Large intestine (tissue), 3 donors: ENCODE data around the gene PTPN11. TPM values are rescaled to one million over a fixed set of nuclear protein-coding genes. Genes with fewer than 3 reads are reported as not detected.
"Not testable (repeated sequence)": the region's sequence is repeated elsewhere in the genome, so short reads cannot be mapped to it uniquely, and the experiment has no call there.

Experiments used
- DNase-seq, 2 donors: peaks; one replicate each; pipeline versions ENCODE4 v3.0.0 to v3.0.0-alpha.2; 2013
- H3K27ac ChIP-seq: one replicate; pipeline ENCODE4 v1.5.1; 2013; ENCODE audit warnings: low read length
- H3K27me3 ChIP-seq: 2 replicates; pipeline ENCODE4 v1.6.1; 2013; ENCODE audit warnings: low read length; ENCODE audit not compliant: control insufficient read depth, insufficient read depth
- H3K36me3 ChIP-seq: 2 replicates; pipeline ENCODE4 v1.6.1; 2013; ENCODE audit warnings: low read length; ENCODE audit not compliant: control insufficient read depth, insufficient read depth
- H3K4me1 ChIP-seq: one replicate; pipeline ENCODE4 v1.6.1; 2013; ENCODE audit warnings: low read length; ENCODE audit not compliant: control insufficient read depth, insufficient read depth
- H3K4me3 ChIP-seq: one replicate; pipeline ENCODE4 v1.5.1; 2013; ENCODE audit warnings: low read length
- H3K9me3 ChIP-seq: one replicate; pipeline ENCODE4 v1.6.1; 2013; ENCODE audit warnings: mild to moderate bottlenecking, low read depth, low read length, moderate library complexity; ENCODE audit not compliant: control insufficient read depth
- WGBS: methylation state at CpG from one replicate; pipeline ENCODE4 v1.1.5; 2013; ENCODE audit warnings: low lambda C conversion rate; ENCODE audit not compliant: insufficient coverage; 5-methylcytosine and 5-hydroxymethylcytosine counted together
- polyA plus RNA-seq: library from polyadenylated mRNA; unstranded; fragments of 120-200 nt; gene quantifications from one replicate; pipeline ENCODE4 v1.2.1, GENCODE V29; 2013

Gene PTPN11
- polyA plus RNA-seq, 1 donor, result 58.1 TPM

- Histone ChIP-seq H3K36me3 (peaks cover 37% of the 10 kb centered on the region), H3K9me3 (no peaks in the 10 kb centered on the region), H3K4me1 (peaks cover 3% of the 10 kb centered on the region), H3K27ac (peak within 1 kb of the TSS; percentile 94), H3K4me3 (peak within 1 kb of the TSS; percentile 99), H3K27me3 (no peaks in the 10 kb centered on the region)
- WGBS, result 7% methylated on average over 3 of the region's 46 CpGs
- peak; percentile 88 to 96 for DNase-seq
Measured at GRCh38 chr12:112409064-112409905, 9.5 kb upstream of the PTPN11 start, which contains the start of gene RPL6. RPL6 (minus strand) TSS chr12:112409605; CDS start chr12:112408656, 949 bp downstream.

- peaks cover 3% of the 10 kb centered on the region for H3K4me1 ChIP-seq
- DNase-seq, result no peak
- no peak overlapping the region for H3K27ac ChIP-seq
- no CpG with 5 or more reads among the region's 14 CpGs for WGBS
- H3K36me3 ChIP-seq, result peaks cover 32% of the 10 kb centered on the region
- H3K9me3 ChIP-seq, result no peaks in the 10 kb centered on the region
- H3K4me3 ChIP-seq, result no peak overlapping the region
- H3K27me3 ChIP-seq, result no peaks in the 10 kb centered on the region
Measured at GRCh38 chr12:112409906-112410244, 8.9 kb upstream of the PTPN11 start.

DNA sequence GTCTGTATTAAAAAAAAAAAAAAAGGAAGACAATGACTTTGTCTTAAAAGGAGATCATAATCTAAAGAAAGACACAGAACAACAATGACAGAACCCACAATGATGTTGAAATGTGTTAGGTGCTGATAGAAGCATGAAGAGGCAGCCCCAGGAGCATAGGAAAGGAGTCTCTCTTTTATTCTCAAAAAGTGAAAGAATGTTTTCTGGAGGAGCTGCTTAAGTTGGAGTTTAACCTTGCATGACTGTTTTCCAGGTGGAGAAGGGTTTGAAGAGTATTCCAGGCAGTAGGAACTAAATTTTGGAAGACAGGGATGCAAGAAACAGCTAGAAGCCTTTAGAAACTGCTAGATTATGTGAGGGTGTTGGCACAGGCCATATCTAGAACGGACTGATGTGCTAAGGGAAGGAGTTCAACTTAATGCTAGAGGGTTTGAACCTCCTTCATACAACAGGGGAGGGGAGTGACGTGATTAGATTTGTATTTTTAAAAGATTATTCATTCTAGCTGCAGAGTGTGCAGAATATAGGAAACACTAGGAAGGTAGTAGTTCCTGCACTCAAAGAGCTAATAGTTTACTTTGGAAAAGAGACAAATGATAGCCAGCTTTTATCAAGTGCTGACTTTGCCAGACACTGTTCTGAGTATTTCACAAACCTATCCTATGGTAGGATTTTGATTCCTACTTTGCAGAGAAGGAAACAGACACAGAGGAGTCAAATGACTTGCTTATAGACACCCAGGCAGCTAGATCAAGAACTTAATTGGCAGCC, 4.7 kb upstream of the PTPN11 start:
- Histone ChIP-seq H3K36me3 (no peaks in the 10 kb centered on the region), H3K4me3 (no peak overlapping the region), H3K4me1 (peaks cover 4% of the 10 kb centered on the region), H3K27me3 (no peaks in the 10 kb centered on the region), H3K27ac (no peak overlapping the region), H3K9me3 (no peaks in the 10 kb centered on the region)
- WGBS, result 57% methylated on average over 1 of the region's 2 CpGs
- no peak for DNase-seq

DNA sequence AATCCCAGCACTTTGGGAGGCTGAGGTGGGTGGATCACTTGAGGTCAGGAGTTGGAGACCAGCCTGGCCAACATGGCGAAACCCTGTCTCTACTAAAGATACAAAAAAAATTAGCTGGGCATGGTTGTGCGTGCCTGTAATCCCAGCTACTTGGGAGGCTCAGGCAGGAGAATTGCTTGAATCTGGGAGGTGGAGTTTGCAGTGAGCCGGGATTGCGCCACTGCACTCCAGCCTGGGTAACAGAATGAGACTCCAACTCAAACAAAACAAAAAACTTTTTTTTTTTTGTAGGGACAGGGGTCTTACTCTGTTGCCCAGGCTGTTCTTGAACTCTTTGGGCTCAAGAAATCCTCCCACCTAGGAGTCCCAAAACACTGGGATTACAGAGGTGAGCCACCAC, 3.3 kb upstream of the PTPN11 start:
- DNase-seq, H3K36me3 ChIP-seq, H3K27ac ChIP-seq, H3K9me3 ChIP-seq, H3K4me1 ChIP-seq, H3K27me3 ChIP-seq, H3K4me3 ChIP-seq: not testable (repeated sequence)
- WGBS, result no CpG with 5 or more reads among the region's 4 CpGs

- Histone ChIP-seq H3K9me3 (no peaks in the 10 kb centered on the region), H3K36me3 (no peaks in the 10 kb centered on the region), H3K4me1 (peaks cover 9% of the 10 kb centered on the region), H3K27me3 (no peaks in the 10 kb centered on the region), H3K4me3 (peak overlapping the region; percentile 98), H3K27ac (peak overlapping the region; percentile 95)
- no peak for DNase-seq
- WGBS, result 0% methylated on average over 1 of the region's 18 CpGs
Measured at GRCh38 chr12:112418273-112418607, 507 bp upstream of the PTPN11 start.

DNA sequence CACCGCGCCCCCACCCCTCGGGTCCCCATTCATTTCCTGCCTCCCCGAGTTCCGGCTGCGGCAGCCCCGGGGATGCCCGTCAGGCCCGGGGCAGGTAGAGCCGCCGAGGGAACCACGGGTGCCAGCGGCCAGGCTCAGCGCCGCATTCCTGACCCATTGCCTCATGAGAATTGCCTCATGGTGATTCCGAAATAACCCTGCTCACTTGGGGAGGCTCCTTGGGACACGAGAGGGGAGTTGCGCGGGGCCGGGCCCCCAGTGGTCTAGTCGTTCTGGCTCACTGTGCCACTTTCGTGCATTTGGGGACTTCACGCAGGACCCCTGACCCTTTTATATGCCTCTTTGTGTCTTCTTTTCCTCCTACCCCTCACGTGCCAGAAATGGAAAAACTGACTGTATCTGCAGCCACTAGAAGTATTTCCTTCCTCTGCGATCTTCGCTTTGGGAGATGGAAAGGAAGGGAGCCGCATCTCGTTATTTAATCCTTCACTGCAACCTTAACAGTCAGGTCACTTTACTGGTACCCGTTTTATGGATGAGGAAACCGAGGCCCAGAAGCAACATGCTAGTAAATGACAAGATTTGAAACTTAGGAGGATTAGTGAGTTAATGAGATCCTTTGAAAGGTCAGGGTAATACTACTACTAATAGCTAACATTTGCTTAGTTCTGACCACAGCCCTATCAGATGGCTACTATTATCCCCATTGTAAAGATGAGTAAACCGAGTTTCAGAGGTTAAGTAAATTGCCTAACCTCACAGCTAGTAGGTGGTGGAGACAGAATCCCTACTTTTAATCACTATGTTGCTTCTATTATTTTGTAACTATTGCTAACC, 768 bp downstream of the PTPN11 start:
- Histone ChIP-seq H3K9me3 (no peaks in the 10 kb centered on the region), H3K4me3 (peak overlapping the region; percentile 98), H3K36me3 (no peaks in the 10 kb centered on the region), H3K27me3 (no peaks in the 10 kb centered on the region), H3K27ac (peak overlapping the region; percentile 95), H3K4me1 (peaks cover 9% of the 10 kb centered on the region)
- DNase-seq, result peak; percentile 67 to 76
- WGBS, result no CpG with 5 or more reads among the region's 31 CpGs

DNA sequence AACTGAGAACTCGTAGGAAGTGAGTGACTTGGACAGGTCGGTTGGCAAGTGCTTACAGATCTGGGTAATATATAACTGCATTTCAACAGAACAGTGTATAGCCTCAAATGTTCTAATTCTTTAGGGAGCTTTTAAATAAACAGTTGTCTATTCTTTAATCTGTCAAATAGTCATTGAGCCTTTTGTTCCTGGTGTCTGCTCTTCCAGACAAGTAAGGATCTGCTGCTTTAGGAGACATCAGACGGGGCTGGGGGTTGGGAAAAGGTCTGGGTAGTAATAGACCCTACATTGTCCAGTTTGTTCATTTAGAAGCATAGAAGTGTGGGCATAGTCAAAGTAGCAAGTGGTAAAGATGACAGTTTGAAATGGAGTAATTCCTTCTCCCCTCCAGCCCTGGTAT, 2.0 kb downstream of the PTPN11 start:
- H3K4me3 ChIP-seq, result no peak overlapping the region
- no peaks in the 10 kb centered on the region for H3K27me3 ChIP-seq
- no peak overlapping the region for H3K27ac ChIP-seq
- H3K4me1 ChIP-seq, result peaks cover 9% of the 10 kb centered on the region
- 48% methylated on average over 2 of the region's 3 CpGs for WGBS
- no peaks in the 10 kb centered on the region for H3K36me3 ChIP-seq
- DNase-seq, result no peak
- H3K9me3 ChIP-seq, result no peaks in the 10 kb centered on the region

- DNase-seq, result no peak
- no peaks in the 10 kb centered on the region for H3K36me3 ChIP-seq
- no CpG with 5 or more reads among the region's 1 CpG for WGBS
- H3K27me3 ChIP-seq, result no peaks in the 10 kb centered on the region
- no peaks in the 10 kb centered on the region for H3K9me3 ChIP-seq
- no peak overlapping the region for H3K4me3 ChIP-seq
- no peak overlapping the region for H3K27ac ChIP-seq
- H3K4me1 ChIP-seq, result peaks cover 9% of the 10 kb centered on the region
Measured at GRCh38 chr12:112421363-112421762, 2.6 kb downstream of the PTPN11 start.

- Histone ChIP-seq H3K4me1 (peaks cover 9% of the 10 kb centered on the region), H3K27me3 (no peaks in the 10 kb centered on the region), H3K9me3 (no peaks in the 10 kb centered on the region), H3K27ac (no peak overlapping the region), H3K4me3 (no peak overlapping the region), H3K36me3 (no peaks in the 10 kb centered on the region)
- no peak for DNase-seq
- no CpG with 5 or more reads among the region's 5 CpGs for WGBS
Measured at GRCh38 chr12:112422531-112422930, 3.8 kb downstream of the PTPN11 start.

- Histone ChIP-seq H3K27me3 (no peaks in the 10 kb centered on the region), H3K36me3 (no peaks in the 10 kb centered on the region), H3K4me1 (peaks cover 5% of the 10 kb centered on the region), H3K27ac (no peak overlapping the region), H3K4me3 (no peak overlapping the region), H3K9me3 (no peaks in the 10 kb centered on the region)
- 100% methylated on average over 1 of the region's 3 CpGs for WGBS
- no peak for DNase-seq
Measured at GRCh38 chr12:112424126-112424525, 5.4 kb downstream of the PTPN11 start.
